NCI-H446 treated with DMSO at 0.1 percent for 48 hours (cell line): ENCODE data around the gene GALNT2.

Experiments
- DNase-seq: peaks from one replicate; lab custom pipeline; 2025; lab: John Stamatoyannopoulos, UW

GALNT2 gene

DNA sequence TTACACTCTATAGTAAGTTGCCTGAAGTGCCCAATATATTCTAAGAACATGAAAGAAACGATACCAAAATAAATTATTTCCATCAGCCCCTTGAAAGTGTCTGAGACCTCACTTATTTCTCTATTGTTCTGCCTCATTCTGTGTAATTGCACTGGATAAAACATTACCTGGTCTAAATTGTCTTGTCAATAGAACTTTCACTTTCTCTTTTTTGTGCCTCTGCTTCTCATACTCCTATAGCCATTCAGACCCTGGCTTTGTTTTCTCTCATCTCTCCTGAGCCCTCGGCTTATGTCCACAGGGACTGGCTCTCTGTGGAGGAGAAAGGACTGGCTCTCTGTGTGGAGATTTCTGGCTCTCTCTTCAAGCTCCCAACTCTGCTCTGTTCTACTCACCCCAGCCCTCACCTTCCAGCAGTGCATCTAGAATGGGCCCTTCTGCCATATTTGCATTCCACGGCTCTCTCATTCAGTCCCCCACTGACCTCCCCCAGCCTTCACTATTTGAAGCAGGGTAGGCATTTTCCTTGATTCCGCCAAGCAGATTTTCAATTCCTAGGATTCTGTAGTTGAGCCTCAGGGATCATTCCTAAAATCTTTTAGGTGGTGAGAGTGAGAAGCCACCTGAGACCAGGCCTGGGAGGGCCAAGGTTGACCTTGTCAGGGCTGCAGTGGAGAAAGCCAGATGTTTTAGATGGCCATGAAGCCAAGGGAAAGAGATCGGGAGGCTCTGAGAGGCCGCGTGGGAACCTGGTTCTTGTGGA lies 15.9 kb upstream of the GALNT2 start:
- DNase-seq, result no peak

DNA sequence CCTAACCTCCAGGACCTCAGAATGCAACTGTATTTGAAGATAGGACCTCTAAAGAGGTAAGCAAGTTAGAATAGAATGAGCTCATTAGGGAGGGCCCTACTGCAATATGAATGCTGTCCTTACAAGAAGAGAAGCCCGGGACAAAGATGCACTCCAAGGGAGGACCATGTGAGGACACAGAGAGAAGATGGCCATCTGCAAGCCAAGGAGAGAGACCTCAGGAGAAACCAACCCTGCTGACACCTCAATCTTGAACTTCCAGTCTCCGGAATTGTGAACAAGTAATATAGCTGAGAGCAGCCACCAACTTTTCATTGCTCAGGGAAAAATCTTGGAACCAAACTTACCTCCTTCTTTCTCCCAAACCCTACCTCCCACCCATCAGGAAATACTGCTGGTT lies 15.0 kb upstream of the GALNT2 start:
- no peak for DNase-seq

DNA sequence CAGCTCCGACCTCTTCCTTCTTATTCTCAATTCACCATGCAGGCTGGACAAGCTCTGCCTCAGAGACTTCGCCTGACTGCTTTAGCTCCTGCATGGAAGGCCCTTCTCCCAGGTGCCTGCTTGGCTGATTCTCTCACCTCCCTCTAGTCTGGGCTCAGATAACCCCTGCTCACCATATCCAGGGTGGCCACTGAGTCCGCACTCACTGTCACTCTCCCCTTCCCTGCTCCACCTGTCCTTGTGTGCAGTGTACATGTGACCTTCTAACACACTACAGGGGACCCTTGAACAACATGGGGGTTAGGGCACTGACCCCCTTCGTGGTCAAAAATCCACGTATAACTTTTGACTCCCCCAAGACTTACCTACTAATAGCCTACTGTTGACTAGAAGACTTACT lies 14.4 kb upstream of the GALNT2 start:
- no peak for DNase-seq

DNA sequence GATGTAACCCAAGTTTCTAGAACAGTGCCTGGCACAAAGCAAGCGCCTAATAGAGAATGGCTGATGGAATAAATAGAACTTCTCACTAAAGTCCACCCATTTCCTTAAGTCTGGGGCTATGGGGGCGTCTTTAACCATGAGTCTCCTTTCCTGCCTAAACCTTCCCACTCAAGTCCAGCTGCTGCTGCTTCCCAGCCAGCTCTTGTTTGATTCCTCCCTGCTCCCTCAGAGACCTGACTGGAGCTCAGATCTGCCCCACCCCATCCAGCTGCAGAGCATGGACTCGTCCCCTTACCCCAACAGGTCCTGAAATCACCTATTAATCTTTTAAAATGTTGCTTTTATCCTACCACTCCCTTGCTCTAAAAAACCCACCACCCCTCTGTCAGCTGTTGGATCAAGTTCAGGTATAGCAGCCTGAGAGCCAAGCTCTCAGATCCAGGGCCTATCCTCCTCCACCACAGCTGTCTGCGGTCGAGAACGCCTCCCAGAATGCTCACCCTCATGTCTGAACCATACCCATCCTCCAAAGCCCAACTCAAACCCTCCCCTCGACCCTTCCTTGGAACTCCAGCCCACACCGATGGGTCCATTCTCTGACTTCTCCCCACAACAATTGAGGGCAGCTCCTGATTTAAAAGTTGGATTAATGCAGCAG lies 12.8 kb upstream of the GALNT2 start:
- no peak for DNase-seq

DNA sequence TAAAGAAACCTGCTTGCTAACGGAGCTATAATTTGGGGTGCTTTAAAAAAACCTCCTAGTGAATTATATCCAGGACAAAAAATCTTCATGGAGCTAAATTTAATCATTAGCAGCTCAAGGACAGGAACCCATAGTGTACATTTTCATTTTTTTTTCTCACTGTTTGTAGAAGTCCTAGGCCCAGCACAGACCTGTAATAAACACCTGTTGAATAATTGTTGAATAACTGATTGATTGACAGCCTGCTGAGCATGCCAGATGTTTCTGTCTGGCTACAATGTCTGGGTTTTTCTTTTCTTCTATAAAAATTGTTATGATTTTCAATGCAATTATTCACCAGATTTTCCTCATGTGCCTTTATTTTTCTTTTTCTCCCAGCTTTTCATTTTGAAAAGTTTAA lies 10.9 kb upstream of the GALNT2 start:
- DNase-seq, result no peak

DNA sequence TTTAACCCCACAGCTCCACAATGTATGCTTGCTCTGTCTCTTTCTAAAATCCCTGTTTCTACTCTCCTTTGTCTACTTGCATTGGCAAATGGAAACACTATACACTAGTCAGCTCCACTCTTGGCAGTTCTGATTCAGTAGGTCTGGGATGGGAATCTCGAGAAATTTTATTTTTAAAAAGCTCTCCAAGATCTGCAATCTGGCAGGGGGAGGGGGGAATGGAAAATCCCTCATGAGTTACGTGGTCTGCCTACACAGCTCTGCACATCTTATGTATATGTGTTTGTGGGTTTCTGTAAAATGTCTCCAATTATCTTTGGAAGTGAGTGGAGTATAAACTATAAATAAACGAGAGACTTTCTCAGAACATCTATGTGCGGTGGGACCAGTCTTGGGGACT lies 9.9 kb upstream of the GALNT2 start:
- no peak for DNase-seq

DNA sequence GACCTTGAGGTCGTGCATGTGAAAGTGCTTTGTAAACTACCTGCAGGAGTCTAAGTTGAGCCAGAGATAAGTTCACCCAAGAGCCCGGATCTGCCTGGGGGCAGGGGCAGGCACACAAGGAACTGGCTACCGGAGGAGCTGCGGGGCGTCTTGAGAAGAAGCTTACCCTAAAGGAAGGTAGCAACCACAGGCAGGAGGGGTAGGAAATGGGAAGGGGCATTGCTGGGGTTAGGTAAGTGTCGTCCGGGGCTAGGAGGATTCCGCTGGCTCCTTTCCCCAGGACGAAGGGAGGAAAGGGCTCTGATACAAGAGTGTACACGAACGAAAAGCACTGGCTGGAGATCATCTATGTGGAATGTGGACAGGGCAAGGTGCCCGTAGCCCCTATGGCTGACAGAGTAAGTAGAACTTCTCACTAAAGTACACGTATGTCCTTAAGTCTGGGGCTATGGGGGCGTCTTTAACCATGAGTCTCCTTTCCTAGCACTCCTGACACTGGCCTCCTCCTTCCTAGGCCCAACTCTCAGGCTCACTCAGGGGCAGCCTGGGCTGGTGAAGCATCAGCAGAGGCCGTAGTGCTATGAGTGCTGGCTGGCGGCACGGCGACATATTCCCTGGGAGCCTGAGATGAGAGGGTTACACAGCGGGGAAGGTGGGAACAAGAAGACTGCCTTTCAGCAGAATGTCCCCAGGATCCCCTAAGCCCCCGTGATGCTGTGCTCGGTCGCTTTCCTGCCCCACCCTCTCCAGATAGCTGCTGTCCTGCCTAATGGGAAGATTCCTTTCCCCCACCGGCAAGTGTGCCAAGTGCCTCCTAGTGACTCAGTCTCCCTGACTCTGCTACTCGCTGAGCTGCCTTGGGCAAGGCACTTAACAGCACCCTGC lies 9.1 kb upstream of the GALNT2 start:
- no peak for DNase-seq

DNA sequence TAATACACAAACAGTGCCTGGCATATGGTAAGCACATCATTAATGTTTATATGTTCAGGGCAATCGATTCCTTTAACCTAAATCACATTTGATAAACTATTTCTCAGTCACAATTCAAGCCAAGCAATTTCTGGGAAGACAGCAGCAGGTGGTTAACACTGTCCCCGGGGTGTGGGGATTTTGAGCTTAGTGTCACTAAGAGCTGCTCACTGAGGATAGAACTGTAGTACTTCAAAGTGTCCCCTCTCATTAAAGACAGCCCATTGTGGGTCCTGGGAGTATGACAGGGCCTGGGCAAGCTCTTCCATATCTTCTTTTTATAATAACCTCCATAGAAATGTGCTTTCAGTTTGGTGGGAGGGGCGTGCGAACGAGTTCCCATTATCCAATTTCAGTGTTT lies 8.4 kb upstream of the GALNT2 start:
- DNase-seq, result no peak

DNA sequence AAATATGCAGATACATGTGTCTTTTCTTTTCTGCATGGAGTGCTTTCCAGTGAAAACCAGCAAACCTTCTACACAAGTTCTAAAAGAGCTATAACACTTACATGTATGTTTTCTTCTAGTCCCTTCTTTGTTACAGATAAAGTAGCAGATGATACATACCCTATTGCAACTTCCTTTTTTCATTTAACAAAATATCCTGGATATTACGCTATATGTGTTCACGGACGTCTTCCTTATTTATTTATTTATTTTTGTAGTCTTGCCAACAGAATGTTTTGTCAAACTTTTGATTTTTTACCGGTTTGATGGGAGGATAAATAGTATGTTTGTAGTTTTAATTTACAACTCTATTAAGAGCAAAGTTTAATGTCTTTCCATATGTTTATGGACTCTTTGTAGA lies 5.2 kb upstream of the GALNT2 start:
- DNase-seq, result no peak

DNA sequence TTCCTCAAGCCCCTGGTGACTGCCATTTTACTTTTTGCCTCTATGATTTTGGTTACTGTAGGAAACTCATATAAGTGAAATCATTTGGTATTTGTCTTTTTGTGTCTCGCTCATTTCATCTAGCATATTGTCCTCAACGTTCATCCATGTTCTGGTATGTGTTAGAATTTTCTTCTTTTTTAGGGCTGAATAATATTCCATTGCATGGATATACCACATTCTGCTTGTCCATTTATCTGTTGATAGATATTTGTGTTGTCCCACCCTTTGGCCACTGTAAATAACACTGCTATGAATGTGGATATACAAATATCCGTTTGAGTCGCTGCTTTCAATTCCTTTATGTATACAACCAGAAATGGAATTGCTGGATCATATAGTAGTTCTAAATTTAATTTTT lies 4.5 kb upstream of the GALNT2 start:
- DNase-seq, result no peak

DNA sequence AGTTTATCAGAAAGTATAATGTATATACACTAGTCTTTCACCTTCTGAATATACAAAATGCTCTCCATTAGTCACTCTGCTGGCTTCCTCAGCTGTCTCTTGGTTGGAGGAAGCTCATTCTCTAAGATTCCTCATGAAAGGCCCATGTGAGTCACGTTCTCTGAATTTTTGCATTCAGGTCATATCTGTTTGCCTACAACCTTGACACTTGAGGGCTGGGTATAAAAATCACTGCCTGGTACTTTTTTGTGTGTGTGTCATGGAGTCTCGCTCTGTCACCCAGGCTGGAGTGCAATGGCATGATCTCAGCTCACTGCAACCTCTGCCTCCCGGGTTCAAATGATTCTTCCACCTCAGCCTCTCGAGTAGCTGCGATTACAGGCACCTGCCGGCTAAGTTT lies 2.8 kb upstream of the GALNT2 start:
- no peak for DNase-seq

DNA sequence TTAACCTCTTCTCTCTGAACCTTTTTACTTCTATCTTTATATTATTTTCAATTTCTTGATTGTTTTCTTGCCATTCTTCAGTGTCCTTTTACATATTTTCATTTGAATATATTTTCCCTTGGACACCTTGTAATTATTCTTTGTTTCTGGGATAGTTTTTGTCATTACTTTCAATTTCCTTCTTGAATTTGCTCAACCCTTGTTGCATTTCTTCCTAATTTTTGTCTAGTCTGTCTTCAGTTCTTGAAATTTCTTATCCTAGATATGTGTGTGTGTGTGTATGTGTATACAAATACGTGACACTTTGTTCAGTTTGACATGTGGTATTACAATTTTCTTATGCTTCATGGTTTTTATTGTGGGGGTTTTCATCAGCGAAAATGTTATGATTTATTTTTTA lies 1.9 kb upstream of the GALNT2 start:
- DNase-seq, result no peak

DNA sequence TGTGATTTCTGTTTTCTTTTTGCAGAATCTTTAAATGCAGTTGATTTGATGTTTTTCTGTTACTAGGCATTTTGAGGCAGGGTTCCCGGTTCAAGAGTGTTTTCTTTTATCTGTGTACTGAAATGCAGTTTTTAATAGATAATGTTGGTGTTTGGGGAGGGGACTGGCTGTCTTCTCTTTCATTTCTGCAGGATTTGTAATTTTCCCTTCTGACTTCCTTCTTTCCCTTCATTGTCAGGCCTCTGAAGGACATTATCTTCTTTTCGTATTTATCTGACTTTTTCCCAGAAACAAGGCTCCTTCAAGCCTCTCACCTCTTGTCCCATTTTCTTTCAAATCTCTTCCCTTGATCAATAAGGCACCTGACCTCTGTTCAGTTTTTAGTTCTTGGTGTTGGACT lies 1.5 kb upstream of the GALNT2 start:
- no peak for DNase-seq

DNA sequence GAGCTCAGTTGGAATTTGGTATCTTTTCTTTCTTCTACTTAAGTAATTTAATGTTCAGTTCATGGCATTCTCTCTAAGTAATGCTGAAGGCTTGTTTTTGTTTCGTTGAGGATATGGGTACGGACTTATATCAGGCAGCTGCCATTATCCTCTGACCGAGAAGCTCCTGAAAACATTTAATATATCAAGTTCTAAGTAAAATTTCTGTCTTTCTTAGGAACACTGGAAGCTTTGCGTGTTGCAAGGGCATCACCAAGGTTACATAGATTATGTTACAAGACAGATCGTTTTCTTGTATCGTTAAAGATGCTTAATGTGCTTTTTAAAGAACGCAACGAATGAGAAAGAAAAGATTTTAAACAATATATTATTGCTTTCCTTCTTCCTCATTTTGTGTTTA lies 1.0 kb upstream of the GALNT2 start:
- DNase-seq, result no peak

DNA sequence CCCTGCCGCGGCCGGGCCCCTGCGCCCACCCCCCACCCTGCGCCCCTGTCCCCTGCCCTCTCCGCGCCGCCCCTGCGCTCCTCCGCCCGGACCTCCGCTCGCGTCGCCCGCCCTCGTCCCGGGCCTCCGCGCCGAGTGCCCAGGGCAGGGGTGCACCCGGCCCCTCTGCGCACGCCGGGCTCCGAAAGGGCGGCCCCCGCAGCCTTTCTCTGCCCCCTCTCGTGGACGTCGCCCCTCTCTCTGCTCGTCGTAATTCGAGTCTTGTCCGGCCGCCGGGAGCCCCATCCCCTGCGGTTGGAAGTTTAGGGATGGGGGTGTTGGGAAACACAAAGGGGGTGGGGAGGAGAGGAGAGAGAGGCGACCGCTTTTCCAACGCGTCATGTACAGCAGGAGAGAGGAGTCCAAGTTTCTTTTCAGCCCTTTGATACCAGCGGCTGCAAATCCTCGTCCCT lies 407 bp downstream of the GALNT2 start:
- no peak for DNase-seq

DNA sequence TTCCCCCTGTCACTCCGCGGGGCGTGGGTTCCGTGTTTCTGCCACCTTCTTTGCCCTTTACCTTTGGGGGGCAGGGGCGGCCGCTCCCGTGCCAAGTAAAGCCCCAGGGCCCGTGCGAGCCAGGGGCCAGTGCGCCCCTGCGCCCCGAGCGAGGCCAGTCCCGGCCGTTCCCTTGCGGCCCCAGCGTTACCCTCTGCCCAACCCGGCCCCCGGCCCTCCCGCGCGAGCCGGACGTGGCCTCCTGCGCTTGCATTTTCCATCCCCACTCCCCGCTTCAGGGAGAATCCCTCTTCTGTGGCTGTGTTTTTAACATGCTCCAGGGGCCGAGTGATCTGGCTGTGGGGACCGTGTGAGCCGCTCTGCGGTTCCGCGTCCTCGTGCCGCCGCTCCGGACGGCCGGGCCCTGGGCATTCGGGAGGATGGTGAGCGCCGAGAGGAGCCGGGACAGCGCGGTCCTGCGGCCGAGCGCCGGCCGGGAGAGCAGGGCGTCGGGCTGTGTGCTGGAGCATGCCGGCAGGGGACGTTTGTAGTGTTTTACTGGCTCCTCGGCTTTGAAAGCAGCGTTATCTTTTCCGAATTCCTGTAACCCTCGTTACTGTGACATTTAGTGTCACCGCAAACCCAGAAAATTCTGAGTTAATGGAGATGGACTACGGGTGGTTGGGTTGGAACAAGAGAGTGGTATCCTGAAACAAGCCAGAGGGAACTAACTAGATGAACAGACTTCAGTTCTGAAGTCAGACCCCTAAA lies 1.0 kb downstream of the GALNT2 start:
- no peak for DNase-seq

DNA sequence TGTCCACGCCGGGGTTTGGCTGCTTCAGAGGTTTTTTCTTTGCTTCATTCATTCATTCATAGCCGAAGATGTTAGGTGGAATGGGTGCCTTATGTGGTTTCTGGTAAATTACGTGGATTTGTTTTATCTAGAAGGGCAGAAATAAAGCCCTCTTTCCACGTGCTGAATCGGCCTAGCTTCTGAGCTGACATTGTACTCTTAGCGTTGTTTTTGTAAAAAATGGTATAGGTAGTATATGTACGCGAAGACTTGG lies 1.5 kb downstream of the GALNT2 start:
- DNase-seq, result no peak

DNA sequence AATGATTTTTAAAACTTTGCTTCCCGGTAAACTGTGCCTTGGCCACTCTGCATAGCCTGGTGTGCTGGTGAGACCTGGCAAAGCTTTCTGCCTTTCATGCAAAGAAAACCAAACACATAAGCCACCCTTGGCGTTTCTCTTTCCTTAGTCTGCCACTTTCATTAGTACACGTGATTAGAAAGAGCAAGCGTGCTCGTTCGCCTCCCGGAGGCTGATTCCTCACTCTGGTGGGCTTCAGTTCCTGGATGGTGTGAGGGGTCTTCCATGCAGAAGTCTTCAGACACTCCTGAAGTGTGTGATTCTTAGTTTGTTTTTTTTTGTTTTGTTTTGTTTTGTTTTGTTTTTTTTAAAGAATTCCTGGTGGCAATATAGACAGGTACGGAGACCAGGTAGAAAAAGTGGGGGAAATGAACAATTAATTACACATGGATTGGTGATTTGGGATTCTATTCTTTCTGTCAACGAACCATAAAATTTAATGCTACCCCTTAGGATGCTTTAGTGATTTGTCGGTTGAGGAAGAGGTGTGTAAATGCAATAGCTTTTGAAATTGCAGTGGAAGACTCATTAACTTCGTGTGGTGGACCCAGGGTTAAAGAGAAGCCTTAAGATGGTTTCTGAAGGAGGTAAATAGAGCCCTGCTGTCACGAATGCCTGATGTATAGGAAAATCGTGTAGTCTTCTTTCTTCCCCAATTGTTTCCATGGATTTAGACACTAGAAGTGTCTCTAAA lies 2.1 kb downstream of the GALNT2 start:
- no peak for DNase-seq

DNA sequence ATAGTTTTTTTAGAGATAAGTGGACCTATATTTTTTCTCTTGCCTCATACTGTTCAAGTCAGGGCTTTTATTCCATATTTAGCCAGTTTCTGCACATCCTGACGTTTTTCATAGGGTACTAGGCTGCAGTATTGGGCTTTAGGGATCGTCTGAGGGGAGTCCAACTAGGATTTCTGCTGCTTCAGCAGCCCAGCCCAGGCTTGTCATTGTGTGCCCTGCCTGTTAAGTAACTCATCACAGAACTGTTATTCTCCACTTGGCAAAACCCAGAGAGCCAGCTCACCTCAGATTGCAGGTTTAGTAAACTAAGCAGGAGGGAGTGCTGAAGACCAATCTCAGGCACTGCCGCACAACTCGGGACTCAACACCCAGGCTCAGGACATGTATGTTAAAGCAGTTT lies 2.8 kb downstream of the GALNT2 start:
- DNase-seq, result no peak

DNA sequence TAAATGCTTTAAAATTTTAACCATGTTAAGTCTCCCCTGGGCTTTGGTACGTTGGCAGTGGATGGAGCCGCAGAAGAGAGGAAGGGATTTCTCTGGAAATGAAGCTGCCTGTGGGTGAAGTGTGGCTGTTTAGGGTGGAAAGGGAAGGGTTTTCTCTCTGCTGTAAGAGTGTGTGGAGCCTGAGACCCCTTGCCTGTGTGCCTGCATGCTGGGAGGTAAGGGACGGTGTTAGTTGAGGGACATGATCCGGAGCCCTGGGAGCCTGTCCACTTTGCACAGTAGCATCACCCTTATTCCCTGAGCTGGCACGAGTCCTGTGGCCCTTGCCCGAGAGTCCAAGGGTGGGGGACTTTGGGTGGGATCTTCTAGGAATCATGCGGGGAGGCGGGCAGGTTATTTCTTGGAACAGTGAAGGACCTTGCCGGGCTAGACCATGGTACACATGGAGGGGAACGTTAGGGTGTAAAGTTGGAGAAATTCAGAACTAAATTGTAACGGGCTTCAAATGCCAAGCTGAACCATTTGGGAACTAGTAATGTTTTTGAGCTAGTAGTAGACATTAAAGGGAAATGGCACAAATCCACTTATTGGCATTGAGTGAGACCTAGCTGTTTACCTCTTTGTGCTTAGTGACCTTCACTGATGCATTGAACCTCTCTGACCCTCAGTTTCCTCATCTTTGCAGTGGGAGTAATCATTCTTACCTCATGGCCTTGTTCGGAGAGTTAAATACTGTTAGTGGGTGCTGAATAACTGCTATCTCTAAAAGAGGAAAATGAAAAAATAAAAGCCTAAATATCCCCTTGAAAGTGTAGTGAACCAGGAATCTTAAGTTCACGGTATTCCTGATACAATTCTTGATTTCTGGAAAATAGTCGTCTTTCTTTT lies 3.5 kb downstream of the GALNT2 start:
- no peak for DNase-seq

DNA sequence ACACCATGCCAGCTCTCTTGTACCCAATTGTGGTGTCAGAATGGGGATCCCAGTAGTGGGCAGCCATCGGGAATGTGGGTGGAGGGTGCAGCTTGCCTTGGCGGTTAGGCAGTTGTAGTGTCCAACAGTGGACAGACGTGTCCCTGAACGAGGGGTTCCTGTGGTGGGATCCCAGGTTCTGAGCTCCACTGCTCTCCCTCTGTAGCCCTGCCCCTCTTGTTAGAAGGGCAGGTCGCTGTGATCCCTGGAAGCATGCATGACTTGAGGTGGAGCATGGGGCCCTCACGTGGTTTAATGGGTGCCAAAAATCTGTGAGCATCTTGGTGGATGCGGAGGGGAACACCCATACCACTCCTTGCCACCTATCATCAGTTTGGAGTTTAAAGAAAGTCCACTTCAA lies 4.3 kb downstream of the GALNT2 start:
- no peak for DNase-seq
